Suprapubic skin (tissue), 4 donors: ENCODE results near the gene MB21D2.

Source experiments
- POLR2A ChIP-seq, 2 donors: fragments of 450-650 bp; IDR thresholded peaks; one replicate each; pipeline ENCODE4 v1.6.1; 2017; ENCODE audit warnings: antibody characterized with exemption in 2 of 2, mild to moderate bottlenecking in 2 of 2, moderate library complexity in 2 of 2
- POLR2AphosphoS5 ChIP-seq, 3 donors: sonication (generic); formaldehyde crosslinking; IDR thresholded peaks; one replicate each; pipeline ENCODE4 v1.6.1; 2017; ENCODE audit warnings: antibody characterized with exemption in 3 of 3
- TF ChIP-seq, protein P1 (sequence below), 2 donors: fragments of 200-600 bp in 1 of 2; fragments of 450-650 bp in 1 of 2; sonication (generic) in 1 of 2; IDR thresholded peaks; one replicate each; pipeline ENCODE4 v1.5.1; 2016 to 2019; ENCODE audit warnings: antibody characterized with exemption in 2 of 2, mild to moderate bottlenecking in 1 of 2, moderate library complexity in 1 of 2

DNA sequence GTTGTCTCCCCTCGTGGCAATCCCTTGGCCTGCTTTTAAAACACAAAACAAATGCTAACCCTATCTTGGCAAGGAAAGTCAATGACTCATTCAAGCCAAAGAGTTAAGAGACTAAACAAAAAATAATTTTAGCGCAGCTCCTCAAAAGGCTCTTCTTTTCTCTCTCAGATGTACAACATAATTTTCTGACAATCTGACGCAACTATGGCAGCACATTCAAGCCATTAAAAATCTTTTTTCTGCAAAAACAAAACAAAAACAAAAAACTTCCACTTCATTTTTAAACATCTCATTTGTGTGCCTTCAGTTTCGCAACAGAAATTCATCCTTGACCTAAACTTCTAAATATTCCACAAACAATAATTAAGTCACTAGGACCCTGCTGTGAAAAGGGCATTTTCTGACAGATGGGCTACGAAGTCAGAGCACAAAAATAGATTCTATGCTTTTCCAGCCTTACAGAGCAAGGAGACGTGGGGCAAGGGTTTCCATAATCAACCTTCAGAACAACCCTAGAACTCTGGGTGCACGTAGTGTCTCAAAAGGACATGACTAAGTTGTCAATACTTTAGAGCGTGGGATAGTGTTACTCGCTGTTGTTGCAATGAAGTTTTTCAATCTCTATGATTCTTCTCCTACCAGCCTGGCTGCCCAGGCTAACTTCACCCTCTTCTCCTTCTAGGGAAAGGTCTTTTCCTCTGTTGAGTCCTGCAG is 84.3 kb downstream of the MB21D2 start:
- TF ChIP-seq POLR2A (IDR thresholded peaks at IDR 0.05), result no peak
- TF ChIP-seq, protein P1, sequence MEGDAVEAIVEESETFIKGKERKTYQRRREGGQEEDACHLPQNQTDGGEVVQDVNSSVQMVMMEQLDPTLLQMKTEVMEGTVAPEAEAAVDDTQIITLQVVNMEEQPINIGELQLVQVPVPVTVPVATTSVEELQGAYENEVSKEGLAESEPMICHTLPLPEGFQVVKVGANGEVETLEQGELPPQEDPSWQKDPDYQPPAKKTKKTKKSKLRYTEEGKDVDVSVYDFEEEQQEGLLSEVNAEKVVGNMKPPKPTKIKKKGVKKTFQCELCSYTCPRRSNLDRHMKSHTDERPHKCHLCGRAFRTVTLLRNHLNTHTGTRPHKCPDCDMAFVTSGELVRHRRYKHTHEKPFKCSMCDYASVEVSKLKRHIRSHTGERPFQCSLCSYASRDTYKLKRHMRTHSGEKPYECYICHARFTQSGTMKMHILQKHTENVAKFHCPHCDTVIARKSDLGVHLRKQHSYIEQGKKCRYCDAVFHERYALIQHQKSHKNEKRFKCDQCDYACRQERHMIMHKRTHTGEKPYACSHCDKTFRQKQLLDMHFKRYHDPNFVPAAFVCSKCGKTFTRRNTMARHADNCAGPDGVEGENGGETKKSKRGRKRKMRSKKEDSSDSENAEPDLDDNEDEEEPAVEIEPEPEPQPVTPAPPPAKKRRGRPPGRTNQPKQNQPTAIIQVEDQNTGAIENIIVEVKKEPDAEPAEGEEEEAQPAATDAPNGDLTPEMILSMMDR (IDR thresholded peaks at IDR 0.05), result no peak
- no peak for TF ChIP-seq POLR2AphosphoS5 (IDR thresholded peaks at IDR 0.05)
